HK-2 (cell line): Measurements from ENCODE around the gene RBM34.
"Not testable (repeated sequence)": the region's sequence is repeated elsewhere in the genome, so short reads cannot be mapped to it uniquely, and the experiment has no call there.

Experiments
- DNase-seq: peaks from one replicate; pipeline ENCODE4 v3.0.0-alpha.2; 2018; ENCODE audit not compliant: unreplicated experiment

The RBM34 gene

GRCh38 chr1:235112297-235113182 lies 48.5 kb downstream of the RBM34 start:
- DNase-seq = no peak

- DNase-seq = peak; percentile 50
Observed at GRCh38 chr1:235111107-235111506, 49.9 kb downstream of the RBM34 start.

GRCh38 chr1:235108876-235109275 lies 52.2 kb downstream of the RBM34 start:
- no peak for DNase-seq

GRCh38 chr1:235108185-235108593 lies 52.9 kb downstream of the RBM34 start:
- DNase-seq = no peak

- DNase-seq = no peak
Observed at GRCh38 chr1:235107368-235108184, 53.5 kb downstream of the RBM34 start.

- no peak for DNase-seq
Observed at GRCh38 chr1:235106457-235106856, 54.6 kb downstream of the RBM34 start.

GRCh38 chr1:235105051-235106043 lies 55.7 kb downstream of the RBM34 start:
- DNase-seq = no peak

GRCh38 chr1:235102993-235103411 lies 58.0 kb downstream of the RBM34 start:
- DNase-seq = no peak

GRCh38 chr1:235102259-235102582 lies 58.8 kb downstream of the RBM34 start:
- DNase-seq = no peak

- no peak for DNase-seq
Observed at GRCh38 chr1:235101558-235102258, 59.3 kb downstream of the RBM34 start.

- no peak for DNase-seq
Observed at GRCh38 chr1:235100194-235100772, 60.8 kb downstream of the RBM34 start.

GRCh38 chr1:235098991-235099390 lies 62.1 kb downstream of the RBM34 start:
- no peak for DNase-seq

- DNase-seq = no peak
Observed at GRCh38 chr1:235098547-235098946, 62.5 kb downstream of the RBM34 start.

GRCh38 chr1:235097501-235097900 lies 63.5 kb downstream of the RBM34 start:
- DNase-seq = not testable (repeated sequence)

- no peak for DNase-seq
Observed at GRCh38 chr1:235095938-235096562, 65.0 kb downstream of the RBM34 start.

GRCh38 chr1:235093696-235094592 lies 67.1 kb downstream of the RBM34 start:
- peak; percentile 81 for DNase-seq

GRCh38 chr1:235093013-235093695 lies 67.9 kb downstream of the RBM34 start:
- DNase-seq = no peak

- not testable (repeated sequence) for DNase-seq
Observed at GRCh38 chr1:235092415-235092814, 68.6 kb downstream of the RBM34 start.

- DNase-seq = not testable (repeated sequence)
Observed at GRCh38 chr1:235092045-235092406, 69.0 kb downstream of the RBM34 start.
